ENCODE results near the gene MCOLN1.

- TF ChIP-seq ESRRG (CRISPR knock-in tag; IDR thresholded peaks at IDR 0.05): no peak
- TF ChIP-seq SNAI2 (CRISPR knock-in tag; IDR thresholded peaks at IDR 0.05): no peak
- no peak for TF ChIP-seq GLIS3 (CRISPR knock-in tag; IDR thresholded peaks at IDR 0.05)
- TF ChIP-seq ISL1 (CRISPR knock-in tag; IDR thresholded peaks at IDR 0.05): no peak
- TF ChIP-seq PATZ1 (CRISPR knock-in tag; IDR thresholded peaks at IDR 0.05; ENCODE audit: borderline replicate concordance): no peak
- no peak for TF ChIP-seq ARNTL (CRISPR knock-in tag; IDR thresholded peaks at IDR 0.05; ENCODE audit: borderline replicate concordance, low read depth)
- TF ChIP-seq CREB5 (CRISPR knock-in tag; IDR thresholded peaks at IDR 0.05; ENCODE audit: low read depth): no peak
These were observed 38.7 kb upstream of the MCOLN1 start for GRCh38 chr19:7483720-7484201.
